GM12872 (cell line): ENCODE results near the gene MUC22.
A peak's percentile ranks its signal among the peaks of the same experiment; 100 is the strongest.

ENCODE experiments used
- TF ChIP-seq, protein P1 (sequence below): IDR thresholded peaks from 3 replicates; pipeline ENCODE4 v1.5.1; 2011; ENCODE audit warnings: low read depth, mild to moderate bottlenecking, low read length, moderate library complexity; ENCODE audit not compliant: insufficient read depth

MUC22 gene

DNA sequence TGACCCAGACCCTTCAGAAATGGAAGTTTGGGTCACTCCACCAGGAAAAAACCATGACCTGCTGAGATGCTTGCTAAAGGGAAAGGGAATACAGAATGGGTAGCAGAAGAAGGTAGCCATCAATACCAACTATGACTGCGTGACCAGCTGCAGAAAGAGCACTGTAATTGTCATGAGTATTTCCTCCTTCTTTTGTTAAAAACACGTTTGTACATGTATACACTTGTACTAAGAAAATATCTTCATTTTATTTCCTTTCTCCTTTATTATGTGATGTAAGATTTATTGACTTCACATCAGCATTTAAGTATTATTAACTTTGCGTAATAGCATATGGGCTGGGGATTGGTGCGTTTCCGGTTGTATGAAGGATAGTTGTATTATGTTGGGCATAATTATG lies 39.3 kb upstream of the MUC22 start:
- TF ChIP-seq, protein P1, sequence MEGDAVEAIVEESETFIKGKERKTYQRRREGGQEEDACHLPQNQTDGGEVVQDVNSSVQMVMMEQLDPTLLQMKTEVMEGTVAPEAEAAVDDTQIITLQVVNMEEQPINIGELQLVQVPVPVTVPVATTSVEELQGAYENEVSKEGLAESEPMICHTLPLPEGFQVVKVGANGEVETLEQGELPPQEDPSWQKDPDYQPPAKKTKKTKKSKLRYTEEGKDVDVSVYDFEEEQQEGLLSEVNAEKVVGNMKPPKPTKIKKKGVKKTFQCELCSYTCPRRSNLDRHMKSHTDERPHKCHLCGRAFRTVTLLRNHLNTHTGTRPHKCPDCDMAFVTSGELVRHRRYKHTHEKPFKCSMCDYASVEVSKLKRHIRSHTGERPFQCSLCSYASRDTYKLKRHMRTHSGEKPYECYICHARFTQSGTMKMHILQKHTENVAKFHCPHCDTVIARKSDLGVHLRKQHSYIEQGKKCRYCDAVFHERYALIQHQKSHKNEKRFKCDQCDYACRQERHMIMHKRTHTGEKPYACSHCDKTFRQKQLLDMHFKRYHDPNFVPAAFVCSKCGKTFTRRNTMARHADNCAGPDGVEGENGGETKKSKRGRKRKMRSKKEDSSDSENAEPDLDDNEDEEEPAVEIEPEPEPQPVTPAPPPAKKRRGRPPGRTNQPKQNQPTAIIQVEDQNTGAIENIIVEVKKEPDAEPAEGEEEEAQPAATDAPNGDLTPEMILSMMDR: no peak

DNA sequence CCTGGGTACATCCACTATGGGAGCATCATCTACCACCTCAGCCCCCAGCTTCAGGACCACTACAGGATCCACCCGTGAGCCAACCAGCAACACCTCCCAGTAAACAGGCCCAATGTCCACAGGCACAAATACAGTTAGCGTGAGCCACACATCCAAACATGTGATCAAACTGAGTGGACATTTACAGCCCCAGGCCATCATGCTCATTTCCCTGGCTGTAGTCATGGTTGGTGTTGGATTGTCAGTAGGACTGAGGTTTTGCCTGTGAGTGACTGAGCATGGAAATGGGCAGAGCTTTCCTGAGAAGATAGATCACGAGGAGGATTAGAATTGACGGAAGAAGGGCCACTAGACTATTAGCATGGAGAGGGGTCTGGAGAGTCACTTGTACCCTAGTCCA lies 37.5 kb upstream of the MUC22 start:
- TF ChIP-seq, protein P1: no peak

DNA sequence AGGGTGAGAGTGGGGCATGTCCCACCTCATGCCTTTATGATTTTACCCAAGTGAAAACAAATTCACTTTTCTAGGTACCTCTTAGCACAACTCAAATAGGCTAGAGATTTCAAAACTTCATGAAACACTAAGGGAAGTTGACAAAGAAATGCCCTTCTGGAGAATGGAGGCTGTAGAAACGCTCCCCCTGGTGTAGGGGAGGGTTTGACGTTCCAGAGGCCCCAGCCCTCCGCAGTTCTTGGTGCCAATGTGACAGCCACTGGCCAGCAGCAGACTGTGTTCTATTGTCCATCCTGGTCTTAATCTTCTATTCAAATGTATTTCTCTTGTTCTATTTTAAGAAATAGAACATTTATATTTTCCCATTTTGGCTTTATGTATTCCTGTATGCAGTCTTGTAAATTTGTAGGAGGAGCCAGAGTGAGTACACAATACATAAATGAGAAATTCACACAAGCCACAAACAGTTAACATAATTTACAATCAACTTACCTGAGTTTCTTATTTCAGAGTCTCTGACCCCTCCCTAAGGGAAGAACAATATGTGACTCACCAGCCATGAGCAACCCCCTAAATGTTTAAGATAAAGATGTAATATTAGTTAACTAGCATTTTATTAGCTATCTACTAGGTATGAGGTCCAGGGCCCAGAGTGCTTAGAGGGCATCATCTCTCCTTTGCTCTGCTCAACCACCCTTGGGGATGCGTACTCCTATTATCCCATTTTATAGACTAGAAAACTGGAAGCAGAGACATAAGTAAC lies 35.6 kb upstream of the MUC22 start:
- TF ChIP-seq, protein P1: no peak

DNA sequence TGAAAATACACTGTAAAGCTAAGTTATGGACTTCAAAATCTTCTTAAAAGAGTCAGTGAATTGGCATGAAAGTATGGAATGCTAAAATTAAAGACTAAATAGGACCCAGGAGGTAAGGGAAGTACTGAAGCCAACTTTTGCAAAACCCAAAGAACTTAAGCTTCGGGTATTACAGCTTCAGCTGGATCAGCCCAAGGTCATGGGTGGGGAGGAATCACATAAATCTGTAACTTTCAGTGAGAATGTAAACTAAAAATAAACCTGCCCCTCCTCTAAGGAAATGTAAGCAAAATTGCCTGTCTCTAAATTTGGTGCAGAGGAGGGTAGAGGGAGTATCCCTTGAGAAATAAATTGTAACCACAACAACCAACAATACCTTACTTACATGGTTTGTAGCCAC lies 31.1 kb upstream of the MUC22 start:
- TF ChIP-seq, protein P1: no peak

DNA sequence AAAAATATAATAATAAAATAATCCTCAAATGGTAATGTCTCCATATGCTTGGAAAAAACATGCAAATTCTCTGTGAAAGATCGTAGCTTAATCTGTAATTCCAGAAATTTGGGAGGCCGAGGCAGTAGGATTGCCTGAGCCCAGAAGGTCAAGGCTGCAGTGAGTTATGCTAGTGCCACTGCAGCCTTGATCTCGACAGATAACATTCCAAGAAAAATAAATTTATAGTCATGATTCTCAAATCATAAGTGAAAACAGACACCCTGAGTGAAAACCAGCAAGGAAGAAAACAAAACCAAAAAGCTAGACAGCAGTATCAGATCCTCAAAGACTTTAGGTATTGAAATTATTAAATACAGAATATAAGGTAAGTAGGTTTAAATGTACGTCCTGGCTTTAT lies 30.6 kb upstream of the MUC22 start:
- TF ChIP-seq, protein P1: no peak

DNA sequence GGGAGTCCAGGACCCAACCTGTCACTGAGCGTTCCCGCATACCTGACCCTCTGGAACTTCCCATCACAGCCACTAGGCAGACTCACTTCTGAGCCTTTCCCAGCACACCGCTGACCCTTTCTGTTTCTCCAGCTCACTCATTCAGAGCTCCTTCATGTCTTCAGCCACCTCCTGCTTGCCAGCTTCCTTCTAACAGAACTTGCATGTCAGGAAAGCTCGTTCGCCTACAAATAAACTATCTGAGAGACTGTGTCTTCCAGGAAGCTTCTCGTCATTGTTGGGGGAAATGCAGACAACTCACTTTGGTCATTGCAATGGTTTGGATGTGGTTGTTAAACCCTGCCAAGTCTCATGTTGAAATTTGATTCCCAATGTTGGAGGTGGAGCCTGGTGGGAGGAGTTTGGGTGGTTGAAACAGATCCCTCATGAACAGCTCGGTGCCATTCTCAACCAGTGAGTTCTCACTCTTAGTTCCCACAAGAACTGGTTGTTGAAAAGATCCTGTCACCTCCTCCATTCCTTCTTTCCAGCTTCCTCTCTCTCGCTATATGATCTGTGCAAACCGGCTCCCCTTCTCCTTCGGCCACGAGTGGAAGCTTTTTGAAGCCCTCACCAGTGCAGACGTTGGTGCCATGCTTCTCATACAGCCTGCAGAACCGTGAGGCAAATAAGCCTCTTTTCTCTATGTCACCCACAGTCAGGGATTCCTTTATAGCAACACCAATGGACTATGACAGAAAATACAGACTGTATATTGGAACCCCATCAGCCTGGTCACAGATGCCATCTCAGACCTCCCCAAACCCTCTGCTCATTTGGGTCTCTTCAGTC lies 28.1 kb upstream of the MUC22 start:
- TF ChIP-seq, protein P1: peak; percentile 27; the same call in 1 of the 3 replicates

DNA sequence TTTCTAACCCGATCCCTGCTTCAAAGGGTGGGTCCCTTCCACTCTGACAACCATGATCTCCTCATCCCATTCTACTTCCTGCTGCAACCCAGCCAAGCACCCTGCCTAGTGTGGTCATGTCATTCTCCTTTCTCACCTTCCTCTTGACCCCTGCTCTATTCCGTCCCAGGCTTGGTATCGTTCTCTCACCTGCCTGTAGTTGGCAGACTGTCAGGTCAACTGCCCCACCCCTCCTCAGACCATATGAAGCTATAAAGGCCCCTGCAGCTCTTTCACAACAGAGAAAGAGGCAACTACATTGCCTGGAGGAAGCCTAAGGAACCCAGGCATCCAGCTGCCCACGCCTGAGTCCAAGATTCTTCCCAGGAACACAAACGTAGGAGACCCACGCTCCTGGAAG lies 26.8 kb upstream of the MUC22 start, which contains the start of gene MUC21:
Gene MUC21 (plus strand): TSS at position 280 of the 400 bp plus-strand sequence. CDS start 241 bp downstream, outside the sequence.
- TF ChIP-seq, protein P1: no peak
